ENCODE measurements around the gene HOXA9.

HOXA9 gene

GRCh38 chr7:27112955-27113949, 52.1 kb downstream of the HOXA9 start:
- no peak for TF ChIP-seq CTCF (conservative IDR thresholded peaks at IDR 0.05; ENCODE audit: low read depth, low read length)
- H3K4me3 ChIP-seq (ENCODE audit: low read length) = no peak overlapping the region
- no peak for DNase-seq (ENCODE audit: low read depth)
